ENCODE data around the gene SOBP. TPM values are rescaled to one million over a fixed set of nuclear protein-coding genes. Genes with fewer than 3 reads are reported as not detected.

The SOBP gene
- total RNA-seq, 2 donors from 2014 or later, result 10.3 to 11.1 TPM

DNA sequence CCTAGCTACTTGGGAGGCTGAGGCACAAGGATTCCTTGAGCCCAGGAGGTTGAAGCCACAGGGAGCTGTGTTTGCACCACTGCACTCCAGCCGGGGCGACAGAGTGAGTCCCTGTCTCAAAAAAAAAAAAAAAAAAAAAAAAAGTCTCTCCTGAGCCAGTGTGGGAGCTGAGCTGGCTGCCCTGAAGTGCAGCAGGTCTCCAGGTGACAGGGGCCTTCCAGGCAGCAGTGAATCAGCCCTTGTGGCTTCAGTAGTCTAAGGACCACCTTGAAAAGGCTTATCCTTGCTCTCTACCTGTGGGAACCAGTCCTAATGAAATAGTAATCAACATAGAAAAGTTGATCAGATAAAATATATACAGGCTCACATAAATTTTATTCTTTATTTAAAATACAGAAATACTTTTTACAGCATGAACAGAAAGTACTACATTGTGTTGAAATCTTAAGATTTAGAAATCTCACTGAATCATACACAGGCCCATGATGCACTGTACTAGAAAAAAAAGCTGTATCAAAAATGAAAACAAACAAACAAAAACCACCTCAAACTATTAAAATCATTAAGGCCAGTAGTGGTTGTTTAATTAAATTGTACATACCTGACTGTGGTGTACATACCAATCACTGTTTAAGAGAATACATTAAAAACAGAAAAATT lies 205.3 kb downstream of the SOBP start:
- no peak overlapping the region for H3K27ac ChIP-seq
- ATAC-seq (ENCODE audit: insufficient number of reproducible peaks, low FRiP score, low read depth), result no peak
- DNase-seq (ENCODE audit: low spot score), result no peak
- H3K4me1 ChIP-seq (ENCODE audit: control insufficient read depth in 1 of 2, low read depth in 2 of 2), result peaks cover 0 to 11% of the 10 kb centered on the region in 2 donors
- H3K27me3 ChIP-seq (replicated peaks; ENCODE audit: insufficient read depth), result no peaks in the 10 kb centered on the region
- no peaks in the 10 kb centered on the region for H3K9me3 ChIP-seq
- H3K4me3 ChIP-seq, result no peak overlapping the region
- H3K36me3 ChIP-seq, result no peaks in the 10 kb centered on the region
- TF ChIP-seq, protein P1, sequence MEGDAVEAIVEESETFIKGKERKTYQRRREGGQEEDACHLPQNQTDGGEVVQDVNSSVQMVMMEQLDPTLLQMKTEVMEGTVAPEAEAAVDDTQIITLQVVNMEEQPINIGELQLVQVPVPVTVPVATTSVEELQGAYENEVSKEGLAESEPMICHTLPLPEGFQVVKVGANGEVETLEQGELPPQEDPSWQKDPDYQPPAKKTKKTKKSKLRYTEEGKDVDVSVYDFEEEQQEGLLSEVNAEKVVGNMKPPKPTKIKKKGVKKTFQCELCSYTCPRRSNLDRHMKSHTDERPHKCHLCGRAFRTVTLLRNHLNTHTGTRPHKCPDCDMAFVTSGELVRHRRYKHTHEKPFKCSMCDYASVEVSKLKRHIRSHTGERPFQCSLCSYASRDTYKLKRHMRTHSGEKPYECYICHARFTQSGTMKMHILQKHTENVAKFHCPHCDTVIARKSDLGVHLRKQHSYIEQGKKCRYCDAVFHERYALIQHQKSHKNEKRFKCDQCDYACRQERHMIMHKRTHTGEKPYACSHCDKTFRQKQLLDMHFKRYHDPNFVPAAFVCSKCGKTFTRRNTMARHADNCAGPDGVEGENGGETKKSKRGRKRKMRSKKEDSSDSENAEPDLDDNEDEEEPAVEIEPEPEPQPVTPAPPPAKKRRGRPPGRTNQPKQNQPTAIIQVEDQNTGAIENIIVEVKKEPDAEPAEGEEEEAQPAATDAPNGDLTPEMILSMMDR (IDR thresholded peaks at IDR 0.05), result no peak

DNA sequence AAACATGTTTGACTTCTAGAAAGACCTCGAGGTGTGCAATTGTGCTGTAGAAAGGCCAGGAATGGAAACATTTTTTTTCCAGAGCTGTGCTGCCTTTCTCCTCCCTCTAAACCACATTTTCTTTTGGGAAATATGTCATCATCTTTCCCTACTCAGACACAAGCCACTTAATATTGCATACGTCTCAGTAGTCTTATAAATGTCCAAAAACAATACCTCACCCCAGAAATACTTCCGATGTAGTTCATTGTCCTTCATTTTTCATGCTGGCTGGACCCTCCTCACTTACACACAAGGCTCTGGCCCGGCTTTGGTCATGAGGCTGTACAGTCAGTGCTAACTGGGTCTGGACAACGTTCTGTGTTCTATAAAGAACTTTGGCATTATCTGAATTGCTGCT lies 207.8 kb downstream of the SOBP start:
- Histone ChIP-seq H3K4me1 (ENCODE audit: control insufficient read depth in 1 of 2, low read depth in 2 of 2) (no peaks in the 10 kb centered on the region), H3K27me3 (replicated peaks; ENCODE audit: insufficient read depth) (no peaks in the 10 kb centered on the region), H3K36me3 (no peaks in the 10 kb centered on the region), H3K4me3 (no peak overlapping the region), H3K9me3 (no peaks in the 10 kb centered on the region), H3K27ac (no peak overlapping the region)
- ATAC-seq (ENCODE audit: insufficient number of reproducible peaks, low FRiP score, low read depth), result no peak
- TF ChIP-seq, protein P1 (IDR thresholded peaks at IDR 0.05), result no peak
- DNase-seq (ENCODE audit: low spot score), result no peak

GRCh38 chr6:107698146-107698545 lies 208.2 kb downstream of the SOBP start:
- TF ChIP-seq, protein P1 (IDR thresholded peaks at IDR 0.05), result no peak
- no peaks in the 10 kb centered on the region for H3K4me1 ChIP-seq (ENCODE audit: control insufficient read depth in 1 of 2, low read depth in 2 of 2)
- DNase-seq (ENCODE audit: low spot score), result no peak
- H3K36me3 ChIP-seq, result no peaks in the 10 kb centered on the region
- no peak overlapping the region for H3K27ac ChIP-seq
- no peak for ATAC-seq (ENCODE audit: insufficient number of reproducible peaks, low FRiP score, low read depth)
- no peak overlapping the region for H3K4me3 ChIP-seq
- no peaks in the 10 kb centered on the region for H3K27me3 ChIP-seq (replicated peaks; ENCODE audit: insufficient read depth)
- no peaks in the 10 kb centered on the region for H3K9me3 ChIP-seq

DNA sequence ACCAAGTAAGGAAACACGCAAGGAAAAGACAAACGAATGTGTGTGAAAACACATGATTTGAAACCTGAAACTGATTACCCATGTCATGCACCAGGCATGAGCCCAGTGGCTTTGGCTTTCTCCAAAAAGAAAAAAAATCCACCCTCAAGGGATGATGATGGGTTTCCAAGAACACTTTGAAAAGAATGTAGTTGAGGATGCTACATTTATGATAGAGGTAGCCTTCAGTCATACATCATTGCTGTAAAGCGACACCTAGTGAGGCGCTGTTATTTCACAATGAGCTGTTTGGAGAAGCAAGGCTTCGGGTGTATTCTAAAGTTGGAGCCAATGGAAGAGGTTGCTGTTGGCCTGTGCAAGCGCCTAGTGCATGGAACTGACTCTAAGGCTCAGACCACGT lies 209.3 kb downstream of the SOBP start:
- Histone ChIP-seq H3K27me3 (replicated peaks; ENCODE audit: insufficient read depth) (no peaks in the 10 kb centered on the region), H3K36me3 (no peaks in the 10 kb centered on the region), H3K9me3 (no peaks in the 10 kb centered on the region), H3K27ac (no peak overlapping the region), H3K4me3 (no peak overlapping the region), H3K4me1 (ENCODE audit: control insufficient read depth in 1 of 2, low read depth in 2 of 2) (no peaks in the 10 kb centered on the region)
- TF ChIP-seq, protein P1 (IDR thresholded peaks at IDR 0.05), result no peak
- ATAC-seq (ENCODE audit: insufficient number of reproducible peaks, low FRiP score, low read depth), result no peak
- DNase-seq (ENCODE audit: low spot score), result no peak

DNA sequence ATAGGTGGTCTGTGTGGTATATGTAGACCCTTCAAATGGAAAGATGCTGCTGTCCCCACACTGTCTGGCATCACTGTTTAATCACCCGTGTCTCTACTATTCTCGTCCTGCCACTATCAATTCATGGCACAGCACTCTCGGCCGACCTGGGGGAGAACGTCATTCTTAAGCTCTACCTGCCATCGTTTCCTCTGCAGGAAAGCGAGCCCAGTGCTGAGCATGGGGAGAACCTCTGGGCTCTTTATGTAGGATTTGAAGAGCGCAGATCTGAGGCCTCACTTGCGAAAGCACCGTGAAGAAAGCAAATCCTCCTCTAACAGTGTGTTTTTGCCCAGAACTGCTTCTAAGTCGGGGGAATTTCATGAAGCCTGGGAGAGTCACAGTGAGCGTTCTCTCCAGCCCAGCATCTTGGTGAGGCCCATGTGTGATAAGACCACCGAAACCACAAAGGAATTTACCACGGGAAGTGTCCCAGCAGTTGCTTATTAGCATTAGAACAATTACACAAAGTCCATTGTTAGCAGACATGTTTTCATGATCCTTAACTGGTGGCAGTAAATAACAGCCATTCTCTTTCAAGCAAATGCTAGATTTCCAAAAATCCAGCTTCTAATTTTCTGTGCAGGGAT lies 209.9 kb downstream of the SOBP start:
- Histone ChIP-seq H3K4me1 (ENCODE audit: control insufficient read depth in 1 of 2, low read depth in 2 of 2) (no peaks in the 10 kb centered on the region), H3K9me3 (no peaks in the 10 kb centered on the region), H3K4me3 (no peak overlapping the region), H3K27ac (no peak overlapping the region), H3K27me3 (replicated peaks; ENCODE audit: insufficient read depth) (no peaks in the 10 kb centered on the region), H3K36me3 (no peaks in the 10 kb centered on the region)
- no peak for DNase-seq (ENCODE audit: low spot score)
- TF ChIP-seq, protein P1 (IDR thresholded peaks at IDR 0.05), result no peak
- ATAC-seq (ENCODE audit: insufficient number of reproducible peaks, low FRiP score, low read depth), result no peak
